ENCODE data around the gene PLIN1. TPM values are rescaled to one million over a fixed set of nuclear protein-coding genes. Genes with fewer than 3 reads are reported as not detected.

PLIN1 gene
- total and polyA plus RNA-seq, 2 donors (not counting 1 experiment from before 2014, with no cell fraction given), result 0.02 to 0.50 TPM

DNA sequence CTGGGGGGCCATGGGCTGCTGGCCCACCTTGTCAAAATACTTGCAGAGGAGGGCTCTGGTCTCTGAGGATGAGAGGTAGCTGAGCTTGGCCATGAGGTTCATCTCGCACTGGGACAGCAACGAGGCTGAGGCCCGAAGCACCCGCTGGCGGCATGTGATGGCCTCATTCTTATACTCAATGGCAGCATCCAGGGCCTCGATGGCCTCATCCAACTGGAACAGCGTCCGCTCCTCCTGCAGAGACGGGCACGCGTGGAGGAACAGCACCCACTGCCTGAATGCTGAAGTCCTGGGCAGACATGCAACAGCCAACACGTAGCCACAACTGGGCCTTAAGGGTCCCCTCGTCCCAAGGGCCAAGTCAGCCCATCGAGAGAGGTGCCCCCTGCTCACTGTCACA lies 48.9 kb downstream of the PLIN1 start:
- H4K20me1 ChIP-seq (ENCODE audit: control insufficient read depth, extremely low read depth, insufficient read depth, low read length), result no peaks in the 10 kb centered on the region
- TF ChIP-seq EZH2 (IDR thresholded peaks at IDR 0.05; ENCODE audit: low read length, missing control alignments), result no peak
- TF ChIP-seq, protein P1, sequence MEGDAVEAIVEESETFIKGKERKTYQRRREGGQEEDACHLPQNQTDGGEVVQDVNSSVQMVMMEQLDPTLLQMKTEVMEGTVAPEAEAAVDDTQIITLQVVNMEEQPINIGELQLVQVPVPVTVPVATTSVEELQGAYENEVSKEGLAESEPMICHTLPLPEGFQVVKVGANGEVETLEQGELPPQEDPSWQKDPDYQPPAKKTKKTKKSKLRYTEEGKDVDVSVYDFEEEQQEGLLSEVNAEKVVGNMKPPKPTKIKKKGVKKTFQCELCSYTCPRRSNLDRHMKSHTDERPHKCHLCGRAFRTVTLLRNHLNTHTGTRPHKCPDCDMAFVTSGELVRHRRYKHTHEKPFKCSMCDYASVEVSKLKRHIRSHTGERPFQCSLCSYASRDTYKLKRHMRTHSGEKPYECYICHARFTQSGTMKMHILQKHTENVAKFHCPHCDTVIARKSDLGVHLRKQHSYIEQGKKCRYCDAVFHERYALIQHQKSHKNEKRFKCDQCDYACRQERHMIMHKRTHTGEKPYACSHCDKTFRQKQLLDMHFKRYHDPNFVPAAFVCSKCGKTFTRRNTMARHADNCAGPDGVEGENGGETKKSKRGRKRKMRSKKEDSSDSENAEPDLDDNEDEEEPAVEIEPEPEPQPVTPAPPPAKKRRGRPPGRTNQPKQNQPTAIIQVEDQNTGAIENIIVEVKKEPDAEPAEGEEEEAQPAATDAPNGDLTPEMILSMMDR (conservative IDR thresholded peaks at IDR 0.05 in 1 of 2, IDR thresholded peaks at IDR 0.05 in 1 of 2; ENCODE audit: low read depth in 1 of 2, low read length in 2 of 2), result no peak
- H3K27me3 ChIP-seq (ENCODE audit: control insufficient read depth, insufficient read depth, low read length), result no peaks in the 10 kb centered on the region
- H2AFZ ChIP-seq (ENCODE audit: low read length), result no peak overlapping the region
- no peaks in the 10 kb centered on the region for H3K9me3 ChIP-seq (ENCODE audit: control insufficient read depth, insufficient read depth, low read depth, low read length)
- H3K36me3 ChIP-seq (ENCODE audit: control insufficient read depth, insufficient read depth, low read length), result peaks cover 42% of the 10 kb centered on the region
- H3K4me1 ChIP-seq (ENCODE audit: control insufficient read depth, extremely low read depth, insufficient read depth, low read length), result no peaks in the 10 kb centered on the region
- H3K4me3 ChIP-seq (replicated peaks in 1 of 4; ENCODE audit: control extremely low read depth in 1 of 4, insufficient read depth in 1 of 4, low read depth in 3 of 4, low read length in 4 of 4), result no peak overlapping the region
- no peaks in the 10 kb centered on the region for H3K79me2 ChIP-seq (ENCODE audit: control insufficient read depth, insufficient read depth, low read length)
- no peak overlapping the region for H3K27ac ChIP-seq (ENCODE audit: insufficient read depth, low read length)
- H3K4me2 ChIP-seq (ENCODE audit: extremely low read depth, insufficient read depth, low read length), result no peak overlapping the region
- H3K9ac ChIP-seq (ENCODE audit: insufficient read depth, low read length), result no peak overlapping the region
- no peak for DNase-seq (ENCODE audit: low read depth in 2 of 2)

DNA sequence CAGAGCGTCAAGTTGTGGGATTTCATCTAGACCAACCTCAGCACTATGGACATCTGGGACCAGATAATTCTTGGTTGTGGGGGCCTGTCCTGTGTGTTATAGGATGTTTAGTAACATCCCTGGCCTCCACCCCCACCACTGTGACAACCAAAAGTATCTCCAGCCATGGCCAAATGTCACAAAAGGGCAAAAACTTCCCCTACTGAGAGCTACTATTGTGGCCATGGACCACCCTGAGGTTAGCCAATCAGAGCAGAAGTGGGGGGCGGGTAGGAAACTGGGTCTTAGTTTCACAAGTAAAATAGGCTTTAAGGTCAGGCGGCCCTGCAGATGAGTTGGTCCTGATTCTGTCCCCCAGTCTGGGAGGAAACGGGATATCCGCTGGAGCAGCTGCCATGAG lies 49.3 kb downstream of the PLIN1 start:
- DNase-seq (ENCODE audit: low read depth in 2 of 2), result no peak
- Histone ChIP-seq H3K4me1 (ENCODE audit: control insufficient read depth, extremely low read depth, insufficient read depth, low read length) (no peaks in the 10 kb centered on the region), H3K4me2 (ENCODE audit: extremely low read depth, insufficient read depth, low read length) (no peak overlapping the region), H4K20me1 (ENCODE audit: control insufficient read depth, extremely low read depth, insufficient read depth, low read length) (no peaks in the 10 kb centered on the region), H3K9me3 (ENCODE audit: control insufficient read depth, insufficient read depth, low read depth, low read length) (no peaks in the 10 kb centered on the region), H3K36me3 (ENCODE audit: control insufficient read depth, insufficient read depth, low read length) (peaks cover 43% of the 10 kb centered on the region), H2AFZ (ENCODE audit: low read length) (no peak overlapping the region), H3K27me3 (ENCODE audit: control insufficient read depth, insufficient read depth, low read length) (no peaks in the 10 kb centered on the region), H3K4me3 (replicated peaks in 1 of 4; ENCODE audit: control extremely low read depth in 1 of 4, insufficient read depth in 1 of 4, low read depth in 3 of 4, low read length in 4 of 4) (no peak overlapping the region), H3K79me2 (ENCODE audit: control insufficient read depth, insufficient read depth, low read length) (no peaks in the 10 kb centered on the region), H3K9ac (ENCODE audit: insufficient read depth, low read length) (no peak overlapping the region), H3K27ac (ENCODE audit: insufficient read depth, low read length) (no peak overlapping the region)
- TF ChIP-seq, protein P1 (conservative IDR thresholded peaks at IDR 0.05 in 1 of 2, IDR thresholded peaks at IDR 0.05 in 1 of 2; ENCODE audit: low read depth in 1 of 2, low read length in 2 of 2), result no peak

DNA sequence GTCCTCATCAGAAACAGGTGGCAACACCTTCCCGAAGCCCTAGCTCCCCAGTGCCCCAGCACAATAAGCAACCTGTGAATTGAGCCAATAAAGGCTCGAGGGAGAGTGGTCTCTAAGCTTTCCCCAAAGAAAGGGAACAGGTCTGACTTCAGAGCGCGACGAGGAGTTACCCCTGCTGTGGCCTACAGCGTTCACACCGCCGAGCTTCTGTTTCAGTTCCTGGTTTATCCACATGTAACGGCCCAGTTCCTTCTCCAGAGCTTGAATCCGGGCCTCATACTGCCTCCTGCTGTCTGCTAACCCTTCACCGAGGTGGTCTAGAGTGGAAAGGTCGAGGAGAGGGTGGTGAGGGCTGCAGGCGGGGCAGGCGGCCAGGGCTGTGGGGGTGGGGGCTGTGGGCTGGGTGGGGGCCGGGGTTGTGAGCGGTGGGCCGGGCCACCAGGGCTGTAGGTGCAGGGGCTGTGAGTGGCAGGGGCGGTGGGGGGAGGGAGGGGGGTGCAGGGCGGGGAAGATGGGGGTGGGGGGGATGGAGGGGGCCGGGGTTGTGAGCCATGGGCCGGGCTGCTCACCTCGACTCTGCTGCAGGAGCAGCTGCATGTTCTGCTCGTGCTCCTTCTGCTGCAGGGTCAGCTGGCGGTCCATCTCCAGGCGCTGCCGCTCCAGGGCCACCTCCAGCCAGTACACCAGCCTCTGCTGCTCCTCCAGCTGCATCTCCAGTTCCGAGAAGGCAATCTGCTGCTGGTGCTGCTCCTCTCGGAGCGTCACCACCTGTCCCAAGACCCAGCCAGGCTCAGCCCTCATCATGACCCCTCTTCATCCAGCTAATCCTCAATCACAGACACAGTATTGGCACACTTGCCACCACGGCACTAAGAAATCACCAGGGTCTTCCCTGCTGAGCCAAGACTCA lies 50.1 kb downstream of the PLIN1 start:
- no peak for DNase-seq (ENCODE audit: low read depth in 2 of 2)
- H3K36me3 ChIP-seq (ENCODE audit: control insufficient read depth, insufficient read depth, low read length), result peaks cover 49% of the 10 kb centered on the region

More for the DNA sequence above, 50.1 kb downstream of the PLIN1 start:
- no peak overlapping the region for H3K9ac ChIP-seq (ENCODE audit: insufficient read depth, low read length)
- no peaks in the 10 kb centered on the region for H3K79me2 ChIP-seq (ENCODE audit: control insufficient read depth, insufficient read depth, low read length)
- TF ChIP-seq, protein P1 (conservative IDR thresholded peaks at IDR 0.05 in 1 of 2, IDR thresholded peaks at IDR 0.05 in 1 of 2; ENCODE audit: low read depth in 1 of 2, low read length in 2 of 2), result no peak
- TF ChIP-seq EZH2 (IDR thresholded peaks at IDR 0.05; ENCODE audit: low read length, missing control alignments), result no peak
- no peak overlapping the region for H2AFZ ChIP-seq (ENCODE audit: low read length)
- H3K27ac ChIP-seq (ENCODE audit: insufficient read depth, low read length), result no peak overlapping the region
- no peak overlapping the region for H3K4me2 ChIP-seq (ENCODE audit: extremely low read depth, insufficient read depth, low read length)
- H3K27me3 ChIP-seq (ENCODE audit: control insufficient read depth, insufficient read depth, low read length), result no peaks in the 10 kb centered on the region
- no peaks in the 10 kb centered on the region for H3K4me1 ChIP-seq (ENCODE audit: control insufficient read depth, extremely low read depth, insufficient read depth, low read length)
- H3K4me3 ChIP-seq (replicated peaks in 1 of 4; ENCODE audit: control extremely low read depth in 1 of 4, insufficient read depth in 1 of 4, low read depth in 3 of 4, low read length in 4 of 4), result no peak overlapping the region
- H4K20me1 ChIP-seq (ENCODE audit: control insufficient read depth, extremely low read depth, insufficient read depth, low read length), result no peaks in the 10 kb centered on the region
- H3K9me3 ChIP-seq (ENCODE audit: control insufficient read depth, insufficient read depth, low read depth, low read length), result no peaks in the 10 kb centered on the region
